ENCODE measurements around the gene OCA2.

GRCh38 chr15:27973886-27974285, 125.2 kb downstream of the OCA2 start:
- TF ChIP-seq REST (IDR thresholded peaks at IDR 0.05; ENCODE audit: insufficient read depth in 1 of 2, low read depth in 2 of 2, low read length in 2 of 2) (no peak), POLR2AphosphoS5 (IDR thresholded peaks at IDR 0.05; ENCODE audit: low read depth, low read length) (no peak), TAF1 (IDR thresholded peaks at IDR 0.05; ENCODE audit: borderline replicate concordance, insufficient read depth, low read length) (no peak), SIN3A (IDR thresholded peaks at IDR 0.05; ENCODE audit: borderline replicate concordance, insufficient read depth, low read length) (no peak), FOXP2 (optimal IDR thresholded peaks at IDR 0.05; ENCODE audit: borderline replicate concordance, extremely low read depth, extremely low read length, insufficient read depth) (no peak)

Data from PFSK-1 (cell line).